HepG2 (cell line): ENCODE measurements around the gene OGT. TPM values are rescaled to one million over a fixed set of nuclear protein-coding genes. Genes with fewer than 3 reads are reported as not detected.

Experiments
- AGO1 ChIP-seq: fragments of 200-400 bp; formaldehyde crosslinking; IDR thresholded peaks from 2 replicates; pipeline ENCODE4 v1.6.1; 2017; ENCODE audit warnings: mild to moderate bottlenecking, low read depth, low read length, moderate library complexity; ENCODE audit not compliant: poor library complexity, severe bottlenecking
- ATAD3A ChIP-seq: sonication (generic); formaldehyde crosslinking; IDR thresholded peaks from 2 replicates; pipeline ENCODE4 v1.4.0; 2020; ENCODE audit warnings: missing genetic modification reagents
- CTCF ChIP-seq: sonication (generic); formaldehyde crosslinking; IDR thresholded peaks from 2 replicates; pipeline ENCODE4 v1.5.0; 2020; ENCODE audit warnings: mild to moderate bottlenecking, missing genetic modification reagents, moderate library complexity
- EHMT2 ChIP-seq: fragments of 200-600 bp; sonication (generic); IDR thresholded peaks from 2 replicates; pipeline ENCODE4 v1.7.0; 2017; ENCODE audit warnings: antibody characterized with exemption, low read depth, low read length, borderline replicate concordance
- GPN1 ChIP-seq: sonication (generic); formaldehyde crosslinking; IDR thresholded peaks from 2 replicates; pipeline ENCODE4 v1.5.1; 2020; ENCODE audit warnings: missing genetic modification reagents, borderline replicate concordance
- GTF3A ChIP-seq: sonication (generic); formaldehyde crosslinking; conservative IDR thresholded peaks from 2 replicates; pipeline ENCODE4 v1.4.0; 2020; ENCODE audit warnings: mild to moderate bottlenecking, missing genetic modification reagents
- HES4 ChIP-seq: sonication (generic); formaldehyde crosslinking; IDR thresholded peaks from 2 replicates; pipeline ENCODE4 v1.9.0; 2021; ENCODE audit warnings: mild to moderate bottlenecking, missing genetic modification reagents, borderline replicate concordance
- HMG20A ChIP-seq: IDR thresholded peaks from 2 replicates; pipeline ENCODE4 v1.6.1; 2016; ENCODE audit warnings: borderline replicate concordance
- KDM2A ChIP-seq: sonication (generic); formaldehyde crosslinking; IDR thresholded peaks from 2 replicates; pipeline ENCODE4 v1.4.0; 2020; ENCODE audit warnings: low read depth, missing genetic modification reagents, borderline replicate concordance
- MZF1 ChIP-seq: sonication (generic); formaldehyde crosslinking; IDR thresholded peaks from 2 replicates; pipeline ENCODE4 v1.8.1; 2023; ENCODE audit warnings: mild to moderate bottlenecking, missing genetic modification reagents, borderline replicate concordance
- PAWR ChIP-seq: sonication (generic); formaldehyde crosslinking; IDR thresholded peaks from 2 replicates; pipeline ENCODE4 v1.4.0; 2020; ENCODE audit warnings: missing genetic modification reagents, mild to moderate bottlenecking, borderline replicate concordance
- RARA ChIP-seq: IDR thresholded peaks from 2 replicates; pipeline ENCODE4 v1.6.1; 2016; ENCODE audit warnings: missing genetic modification reagents, missing compliant biosample characterization
- REST ChIP-seq, 2 experiments: IDR thresholded peaks; 2 replicates each; pipeline ENCODE4 v1.6.1; 2011 to 2012; ENCODE audit warnings: low read length in 2 of 2, borderline replicate concordance in 1 of 2, low read depth in 1 of 2, mild to moderate bottlenecking in 1 of 2, moderate library complexity in 1 of 2
- SYNCRIP ChIP-seq: fragments of 200-400 bp; formaldehyde crosslinking; IDR thresholded peaks from 2 replicates; pipeline ENCODE4 v1.6.1; 2018; ENCODE audit warnings: mild to moderate bottlenecking, low read depth, low read length; ENCODE audit not compliant: insufficient read depth
- TERF1 ChIP-seq: sonication (generic); formaldehyde crosslinking; IDR thresholded peaks from 2 replicates; pipeline ENCODE4 v1.8.0; 2022; ENCODE audit warnings: mild to moderate bottlenecking, missing genetic modification reagents, moderate library complexity
- TRAFD1 ChIP-seq: sonication (generic); formaldehyde crosslinking; IDR thresholded peaks from 2 replicates; pipeline ENCODE4 v1.5.1; 2020; ENCODE audit warnings: missing genetic modification reagents, mild to moderate bottlenecking, borderline replicate concordance
- ZFP36L1 ChIP-seq: sonication (generic); formaldehyde crosslinking; IDR thresholded peaks from 2 replicates; pipeline ENCODE4 v1.8.0; 2022; ENCODE audit warnings: mild to moderate bottlenecking, missing genetic modification reagents, moderate library complexity
- ZFP90 ChIP-seq: sonication (generic); formaldehyde crosslinking; IDR thresholded peaks from 2 replicates; pipeline ENCODE4 v1.8.0; 2022; ENCODE audit warnings: missing genetic modification reagents, mild to moderate bottlenecking, inconsistent platforms, borderline replicate concordance
- ZNF556 ChIP-seq: sonication (generic); formaldehyde crosslinking; IDR thresholded peaks from 2 replicates; pipeline ENCODE4 v1.4.0; 2020; ENCODE audit warnings: mild to moderate bottlenecking, missing genetic modification reagents, borderline replicate concordance
- ZNF841 ChIP-seq: sonication (generic); formaldehyde crosslinking; IDR thresholded peaks from 2 replicates; pipeline ENCODE4 v1.8.1; 2023; ENCODE audit warnings: missing genetic modification reagents, borderline replicate concordance
- polyA plus RNA-seq, 8 experiments: library from polyadenylated mRNA; depleted of rRNA in 3 of 8; stranded (reverse) in 7 of 8; unstranded in 1 of 8; fragments of >200 nt; fragmentation: Illumina TruSeq in 4 of 8; extraction: Trizol in 4 of 8; gene quantifications; 2 replicates each; pipeline versions ENCODE4 v1.2.1 to v1.2.3, GENCODE V29; 2011 to 2016; ENCODE audit warnings: low read depth in 4 of 8, missing spikeins in 1 of 8, mixed read lengths in 1 of 8; ENCODE audit not compliant: insufficient read depth in 1 of 8
- total RNA-seq, 5 experiments: library from RNA; depleted of rRNA; stranded (reverse); fragments of >200 nt; fragmentation: Illumina TruSeq; extraction: Trizol; gene quantifications; 2 replicates each; pipeline ENCODE4 v1.2.3, GENCODE V29; 2016; ENCODE audit warnings: low read depth in 1 of 5

The OGT gene
- total and polyA plus RNA-seq, 2 of the 13 experiments (the other 11 are each of a cell fraction or from before 2014, with no cell fraction given) = 71.7 to 463 TPM

GRCh38 chrX:71532753-71533425, at the start of gene OGT (continued):
- TF ChIP-seq EHMT2 (no peak), TRAFD1 (CRISPR knock-in tag) (no peak), CTCF (CRISPR knock-in tag) (no peak), RARA (CRISPR knock-in tag) (no peak), AGO1 (no peak), MZF1 (CRISPR knock-in tag) (no peak), GPN1 (CRISPR knock-in tag) (no peak), ZNF841 (CRISPR knock-in tag) (no peak), TERF1 (no peak), ATAD3A (CRISPR knock-in tag) (no peak), KDM2A (CRISPR knock-in tag) (peak; percentile 70; the same call in 1 of the 2 replicates), GTF3A (CRISPR knock-in tag) (no peak), HMG20A (CRISPR knock-in tag) (no peak; the same call in 1 of the 2 replicates), SYNCRIP (no peak), HES4 (CRISPR knock-in tag) (no peak), ZFP90 (peak; percentile 69; the same call in 1 of the 2 replicates), ZFP36L1 (CRISPR knock-in tag) (no peak), ZNF556 (peak; percentile 51; the same call in 1 of the 2 replicates), REST (IDR thresholded peaks at IDR 0.05; ENCODE audit: borderline replicate concordance in 1 of 2, low read depth in 1 of 2, low read length in 2 of 2) (peak in 1 of 2 experiments; percentile 70; a peak in 1 of 4 replicates), PAWR (CRISPR knock-in tag) (no peak)
